OCI-LY1 (cell line): ENCODE results near the gene PRG3.

Experiments used
- EZH2 ChIP-seq: fragments of 200-600 bp; sonication (generic), shearing (Covaris generic); IDR thresholded peaks from 2 replicates; pipeline ENCODE4 v1.8.0; 2017; ENCODE audit warnings: borderline replicate concordance, mixed run types, mild to moderate bottlenecking, antibody characterized with exemption, low read length, moderate library complexity, mixed read lengths
- TF ChIP-seq, protein P1 (sequence below): fragments of 200-600 bp; sonication (generic), shearing (Covaris generic); IDR thresholded peaks from 2 replicates; pipeline ENCODE4 v1.5.1; 2017; ENCODE audit warnings: mild to moderate bottlenecking, antibody characterized with exemption, low read length, moderate library complexity, mixed read lengths

GRCh38 chr11:57338142-57338541 lies 42.8 kb downstream of the PRG3 start, which contains the start of gene P2RX3:
- TF ChIP-seq, protein P1, sequence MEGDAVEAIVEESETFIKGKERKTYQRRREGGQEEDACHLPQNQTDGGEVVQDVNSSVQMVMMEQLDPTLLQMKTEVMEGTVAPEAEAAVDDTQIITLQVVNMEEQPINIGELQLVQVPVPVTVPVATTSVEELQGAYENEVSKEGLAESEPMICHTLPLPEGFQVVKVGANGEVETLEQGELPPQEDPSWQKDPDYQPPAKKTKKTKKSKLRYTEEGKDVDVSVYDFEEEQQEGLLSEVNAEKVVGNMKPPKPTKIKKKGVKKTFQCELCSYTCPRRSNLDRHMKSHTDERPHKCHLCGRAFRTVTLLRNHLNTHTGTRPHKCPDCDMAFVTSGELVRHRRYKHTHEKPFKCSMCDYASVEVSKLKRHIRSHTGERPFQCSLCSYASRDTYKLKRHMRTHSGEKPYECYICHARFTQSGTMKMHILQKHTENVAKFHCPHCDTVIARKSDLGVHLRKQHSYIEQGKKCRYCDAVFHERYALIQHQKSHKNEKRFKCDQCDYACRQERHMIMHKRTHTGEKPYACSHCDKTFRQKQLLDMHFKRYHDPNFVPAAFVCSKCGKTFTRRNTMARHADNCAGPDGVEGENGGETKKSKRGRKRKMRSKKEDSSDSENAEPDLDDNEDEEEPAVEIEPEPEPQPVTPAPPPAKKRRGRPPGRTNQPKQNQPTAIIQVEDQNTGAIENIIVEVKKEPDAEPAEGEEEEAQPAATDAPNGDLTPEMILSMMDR, result no peak
- TF ChIP-seq EZH2, result no peak
